Measurements from ENCODE around the gene AKT1.

Gene AKT1

GRCh38 chr14:104774453-104775072 lies 21.0 kb downstream of the AKT1 start:
- DNase-seq, result no peak

GRCh38 chr14:104773505-104774452 lies 21.8 kb downstream of the AKT1 start:
- no peak for DNase-seq

- DNase-seq, result no peak
Observed at GRCh38 chr14:104772707-104773504, 22.6 kb downstream of the AKT1 start.

- DNase-seq, result no peak
Observed at GRCh38 chr14:104771918-104772706, 23.4 kb downstream of the AKT1 start.

- no peak for DNase-seq
Observed at GRCh38 chr14:104771374-104771773, 24.2 kb downstream of the AKT1 start.

- DNase-seq, result no peak
Observed at GRCh38 chr14:104770851-104771272, 24.7 kb downstream of the AKT1 start.

GRCh38 chr14:104770072-104770579 lies 25.4 kb downstream of the AKT1 start:
- no peak for DNase-seq

GRCh38 chr14:104769324-104770071 lies 26.1 kb downstream of the AKT1 start:
- DNase-seq, result no peak

GRCh38 chr14:104768437-104769323 lies 26.9 kb downstream of the AKT1 start:
- DNase-seq, result peak in 54 of 56 donors; percentile 41 to 94 (median 74)

GRCh38 chr14:104767634-104767918 lies 28.0 kb downstream of the AKT1 start:
- DNase-seq, result no peak

- no peak for DNase-seq
Observed at GRCh38 chr14:104766863-104767633, 28.5 kb downstream of the AKT1 start.

- DNase-seq, result no peak
Observed at GRCh38 chr14:104766256-104766862, 29.2 kb downstream of the AKT1 start.

GRCh38 chr14:104765517-104765916 lies 30.0 kb downstream of the AKT1 start:
- DNase-seq, result no peak

GRCh38 chr14:104758981-104759969 lies 36.3 kb downstream of the AKT1 start:
- DNase-seq, result no peak

GRCh38 chr14:104757681-104758392 lies 37.7 kb downstream of the AKT1 start:
- DNase-seq, result no peak

- DNase-seq, result no peak
Observed at GRCh38 chr14:104757238-104757585, 38.3 kb downstream of the AKT1 start.
